HEK293 (cell line): ENCODE measurements around the gene IL2RA.

Source experiments
- CTCF ChIA-PET: fragments of 350-600 bp; formaldehyde crosslinking; extraction: SDS; loops from one replicate; lab custom pipeline; 2021; ENCODE audit warnings: antibody characterized with exemption; lab: Yijun Ruan, JAX
- POLR2A ChIA-PET: fragments of 300-600 bp; formaldehyde crosslinking; extraction: SDS; loops from one replicate; lab custom pipeline; 2020; ENCODE audit warnings: antibody characterized with exemption, inconsistent platforms; lab: Yijun Ruan, JAX
- H3K27ac ChIP-seq: fragments of 200-500 bp; sonication (Bioruptor generic); 2 replicates; pipeline ENCODE4 v1.5.1; 2014; ENCODE audit warnings: low read depth, low read length, control low read depth, inconsistent platforms; ENCODE audit errors: extremely low read depth
- H3K36me3 ChIP-seq, 2 experiments: fragments of 200-500 bp in 1 of 2; sonication (Bioruptor generic) in 1 of 2; 1 replicate in 1 of 2; 2 replicates in 1 of 2; pipeline ENCODE4 v1.5.1; 2014 to 2017; ENCODE audit warnings: inconsistent platforms in 2 of 2, low read length in 2 of 2; ENCODE audit not compliant: control insufficient read depth in 2 of 2, insufficient read depth in 1 of 2
- H3K4me1 ChIP-seq: fragments of 200-500 bp; sonication (Bioruptor generic); 2 replicates; pipeline ENCODE4 v1.5.1; 2014; ENCODE audit warnings: mild to moderate bottlenecking, low read length, inconsistent platforms; ENCODE audit not compliant: control insufficient read depth, insufficient read depth
- H3K4me3 ChIP-seq: 2 replicates; pipeline ENCODE4 v1.5.1; 2011; ENCODE audit warnings: low read depth, mild to moderate bottlenecking, control low read depth, low read length, moderate library complexity
- H3K9me3 ChIP-seq: fragments of 200-500 bp; sonication (Bioruptor generic); 2 replicates; pipeline ENCODE4 v1.5.1; 2014; ENCODE audit warnings: low read depth, low read length, inconsistent platforms; ENCODE audit not compliant: control insufficient read depth, insufficient read depth
- SETDB1 ChIP-seq: IDR thresholded peaks from one replicate; pipeline ENCODE4 v1.6.1; 2017; ENCODE audit warnings: mild to moderate bottlenecking, low read length, moderate library complexity, mixed read lengths; ENCODE audit not compliant: insufficient read length
- ZNF112 ChIP-seq: fragments of 450-650 bp; formaldehyde crosslinking; IDR thresholded peaks from 2 replicates; pipeline ENCODE4 v1.5.0; 2017; ENCODE audit warnings: missing biosample characterization, missing genetic modification characterization
- ZNF114 ChIP-seq: fragments of 450-650 bp; formaldehyde crosslinking; IDR thresholded peaks from 2 replicates; pipeline ENCODE4 v1.5.0; 2017; ENCODE audit warnings: missing biosample characterization, missing genetic modification characterization
- ZNF155 ChIP-seq: fragments of 450-650 bp; formaldehyde crosslinking; IDR thresholded peaks from 2 replicates; pipeline ENCODE4 v1.5.1; 2016; ENCODE audit warnings: missing biosample characterization, missing genetic modification characterization
- ZNF280D ChIP-seq: fragments of 450-650 bp; formaldehyde crosslinking; IDR thresholded peaks from 2 replicates; pipeline ENCODE4 v1.5.1; 2016; ENCODE audit warnings: missing biosample characterization, missing genetic modification characterization
- ZNF292 ChIP-seq: fragments of 450-650 bp; formaldehyde crosslinking; IDR thresholded peaks from 2 replicates; pipeline ENCODE4 v1.5.1; 2016; ENCODE audit warnings: low read depth, missing biosample characterization, missing genetic modification characterization, borderline replicate concordance
- ZNF391 ChIP-seq: fragments of 450-650 bp; formaldehyde crosslinking; IDR thresholded peaks from 2 replicates; pipeline ENCODE4 v1.5.1; 2016; ENCODE audit warnings: low read depth, missing biosample characterization, missing genetic modification characterization, borderline replicate concordance
- ZNF433 ChIP-seq: fragments of 450-650 bp; formaldehyde crosslinking; IDR thresholded peaks from 2 replicates; pipeline ENCODE4 v1.5.1; 2016; ENCODE audit warnings: missing biosample characterization, missing genetic modification characterization, low read depth
- ZNF561 ChIP-seq: fragments of 450-650 bp; IDR thresholded peaks from 2 replicates; pipeline ENCODE4 v1.5.1; 2018; ENCODE audit warnings: missing biosample characterization, missing genetic modification characterization, borderline replicate concordance
- ZNF600 ChIP-seq: fragments of 450-650 bp; formaldehyde crosslinking; IDR thresholded peaks from 2 replicates; pipeline ENCODE4 v1.5.1; 2016; ENCODE audit warnings: missing biosample characterization, missing genetic modification characterization
- ZNF626 ChIP-seq: fragments of 450-650 bp; sonication (Bioruptor Pico); formaldehyde crosslinking; IDR thresholded peaks from 2 replicates; pipeline ENCODE4 v1.5.1; 2018; ENCODE audit warnings: missing biosample characterization, missing genetic modification characterization, inconsistent platforms
- ZNF768 ChIP-seq: fragments of 450-650 bp; formaldehyde crosslinking; IDR thresholded peaks from 2 replicates; pipeline ENCODE4 v1.5.1; 2018; ENCODE audit warnings: missing biosample characterization, mild to moderate bottlenecking, missing genetic modification characterization
- ZNF791 ChIP-seq: fragments of 450-650 bp; formaldehyde crosslinking; IDR thresholded peaks from 2 replicates; pipeline ENCODE4 v1.5.1; 2016; ENCODE audit warnings: missing biosample characterization, missing genetic modification characterization
- TF ChIP-seq, protein P1 (sequence below): fragments of 450-650 bp; formaldehyde crosslinking; IDR thresholded peaks from 2 replicates; pipeline ENCODE4 v1.5.1; 2016; ENCODE audit warnings: missing biosample characterization, missing genetic modification characterization, borderline replicate concordance
- TF ChIP-seq, protein P2 (sequence below): fragments of 450-650 bp; formaldehyde crosslinking; IDR thresholded peaks from 2 replicates; pipeline ENCODE4 v1.5.1; 2016; ENCODE audit warnings: missing biosample characterization, missing genetic modification characterization
- TF ChIP-seq, protein P3 (sequence below): fragments of 450-650 bp; formaldehyde crosslinking; optimal IDR thresholded peaks from 2 replicates; pipeline ENCODE3; 2016; ENCODE audit warnings: missing biosample characterization, mild to moderate bottlenecking, missing genetic modification characterization

The IL2RA gene

GRCh38 chr10:6064119-6064518, 2.0 kb upstream of the IL2RA start:
- POLR2A ChIA-PET: no interaction called here

DNA sequence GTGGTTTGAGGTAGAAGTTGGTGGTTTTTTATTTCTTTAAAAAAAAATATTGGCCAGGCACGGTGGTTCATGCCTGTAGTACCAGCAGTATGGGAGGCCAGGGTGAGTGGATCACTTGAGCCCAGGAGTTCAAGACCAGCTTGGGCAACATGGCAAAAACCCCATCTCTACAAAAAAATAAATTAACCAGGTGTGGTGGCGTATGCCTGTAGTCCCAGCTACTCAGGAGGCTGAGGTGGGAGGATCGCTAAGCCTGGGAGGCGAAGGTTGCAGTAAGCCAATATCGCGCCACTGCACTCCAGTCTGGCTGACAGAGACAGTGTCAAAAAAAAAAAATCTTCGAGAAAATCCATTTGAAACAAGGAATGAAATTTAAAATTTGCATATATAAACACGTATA, 1.1 kb downstream of the IL2RA start:
- Histone ChIP-seq H3K4me1 (no peaks in the 10 kb centered on the region), H3K36me3 (no peaks in the 10 kb centered on the region), H3K4me3 (no peak overlapping the region), H3K9me3 (no peaks in the 10 kb centered on the region), H3K27ac (no peak overlapping the region)
- ChIA-PET CTCF (no interaction called here), POLR2A (no interaction called here)
- TF ChIP-seq ZNF600 (tag by site-specific recombination) (no peak), ZNF768 (tag by site-specific recombination) (no peak), ZNF155 (tag by site-specific recombination) (no peak), ZNF561 (no peak), ZNF292 (no peak)
- TF ChIP-seq, protein P1, sequence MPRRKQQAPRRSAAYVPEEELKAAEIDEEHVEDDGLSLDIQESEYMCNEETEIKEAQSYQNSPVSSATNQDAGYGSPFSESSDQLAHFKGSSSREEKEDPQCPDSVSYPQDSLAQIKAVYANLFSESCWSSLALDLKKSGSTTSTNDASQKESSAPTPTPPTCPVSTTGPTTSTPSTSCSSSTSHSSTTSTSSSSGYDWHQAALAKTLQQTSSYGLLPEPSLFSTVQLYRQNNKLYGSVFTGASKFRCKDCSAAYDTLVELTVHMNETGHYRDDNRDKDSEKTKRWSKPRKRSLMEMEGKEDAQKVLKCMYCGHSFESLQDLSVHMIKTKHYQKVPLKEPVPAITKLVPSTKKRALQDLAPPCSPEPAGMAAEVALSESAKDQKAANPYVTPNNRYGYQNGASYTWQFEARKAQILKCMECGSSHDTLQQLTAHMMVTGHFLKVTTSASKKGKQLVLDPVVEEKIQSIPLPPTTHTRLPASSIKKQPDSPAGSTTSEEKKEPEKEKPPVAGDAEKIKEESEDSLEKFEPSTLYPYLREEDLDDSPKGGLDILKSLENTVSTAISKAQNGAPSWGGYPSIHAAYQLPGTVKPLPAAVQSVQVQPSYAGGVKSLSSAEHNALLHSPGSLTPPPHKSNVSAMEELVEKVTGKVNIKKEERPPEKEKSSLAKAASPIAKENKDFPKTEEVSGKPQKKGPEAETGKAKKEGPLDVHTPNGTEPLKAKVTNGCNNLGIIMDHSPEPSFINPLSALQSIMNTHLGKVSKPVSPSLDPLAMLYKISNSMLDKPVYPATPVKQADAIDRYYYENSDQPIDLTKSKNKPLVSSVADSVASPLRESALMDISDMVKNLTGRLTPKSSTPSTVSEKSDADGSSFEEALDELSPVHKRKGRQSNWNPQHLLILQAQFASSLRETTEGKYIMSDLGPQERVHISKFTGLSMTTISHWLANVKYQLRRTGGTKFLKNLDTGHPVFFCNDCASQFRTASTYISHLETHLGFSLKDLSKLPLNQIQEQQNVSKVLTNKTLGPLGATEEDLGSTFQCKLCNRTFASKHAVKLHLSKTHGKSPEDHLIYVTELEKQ (tag by site-specific recombination): no peak
- TF ChIP-seq, protein P2, sequence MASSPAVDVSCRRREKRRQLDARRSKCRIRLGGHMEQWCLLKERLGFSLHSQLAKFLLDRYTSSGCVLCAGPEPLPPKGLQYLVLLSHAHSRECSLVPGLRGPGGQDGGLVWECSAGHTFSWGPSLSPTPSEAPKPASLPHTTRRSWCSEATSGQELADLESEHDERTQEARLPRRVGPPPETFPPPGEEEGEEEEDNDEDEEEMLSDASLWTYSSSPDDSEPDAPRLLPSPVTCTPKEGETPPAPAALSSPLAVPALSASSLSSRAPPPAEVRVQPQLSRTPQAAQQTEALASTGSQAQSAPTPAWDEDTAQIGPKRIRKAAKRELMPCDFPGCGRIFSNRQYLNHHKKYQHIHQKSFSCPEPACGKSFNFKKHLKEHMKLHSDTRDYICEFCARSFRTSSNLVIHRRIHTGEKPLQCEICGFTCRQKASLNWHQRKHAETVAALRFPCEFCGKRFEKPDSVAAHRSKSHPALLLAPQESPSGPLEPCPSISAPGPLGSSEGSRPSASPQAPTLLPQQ (tag by site-specific recombination): no peak

More at GRCh38 chr10:6064119-6064518, 2.0 kb upstream of the IL2RA start:
- H3K4me1 ChIP-seq: no peaks in the 10 kb centered on the region
- no peak overlapping the region for H3K27ac ChIP-seq
- H3K36me3 ChIP-seq: no peaks in the 10 kb centered on the region
- no peaks in the 10 kb centered on the region for H3K9me3 ChIP-seq
- no peak overlapping the region for H3K4me3 ChIP-seq
- CTCF ChIA-PET: no interaction called here
- TF ChIP-seq, protein P3, sequence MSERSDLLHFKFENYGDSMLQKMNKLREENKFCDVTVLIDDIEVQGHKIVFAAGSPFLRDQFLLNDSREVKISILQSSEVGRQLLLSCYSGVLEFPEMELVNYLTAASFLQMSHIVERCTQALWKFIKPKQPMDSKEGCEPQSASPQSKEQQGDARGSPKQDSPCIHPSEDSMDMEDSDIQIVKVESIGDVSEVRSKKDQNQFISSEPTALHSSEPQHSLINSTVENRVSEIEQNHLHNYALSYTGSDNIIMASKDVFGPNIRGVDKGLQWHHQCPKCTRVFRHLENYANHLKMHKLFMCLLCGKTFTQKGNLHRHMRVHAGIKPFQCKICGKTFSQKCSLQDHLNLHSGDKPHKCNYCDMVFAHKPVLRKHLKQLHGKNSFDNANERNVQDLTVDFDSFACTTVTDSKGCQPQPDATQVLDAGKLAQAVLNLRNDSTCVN: no peak
- TF ChIP-seq ZNF391 (tag by site-specific recombination): no peak

GRCh38 chr10:6059506-6059905, 2.7 kb downstream of the IL2RA start:
- Histone ChIP-seq H3K9me3 (no peaks in the 10 kb centered on the region), H3K36me3 (no peaks in the 10 kb centered on the region), H3K4me3 (no peak overlapping the region), H3K4me1 (no peaks in the 10 kb centered on the region), H3K27ac (no peak overlapping the region)
- ChIA-PET POLR2A (no interaction called here), CTCF (no interaction called here)
- TF ChIP-seq ZNF433: no peak
- no peak for TF ChIP-seq ZNF112 (tag by site-specific recombination)
- TF ChIP-seq ZNF791 (tag by site-specific recombination): no peak
- no peak for TF ChIP-seq ZNF280D (tag by site-specific recombination)
- TF ChIP-seq, protein P3: no peak
- no peak for TF ChIP-seq ZNF626 (tag by site-specific recombination)
- TF ChIP-seq SETDB1: no peak
- no peak for TF ChIP-seq ZNF114
